GM21576 (cell line): ENCODE measurements around the gene ATP8B3.

Experiments used
- ATAC-seq: cut with Tn5 transposase; IDR thresholded peaks from one replicate; pipeline ENCODE4 v1.9.1; 2021; ENCODE audit warnings: mild to moderate bottlenecking, moderate library complexity; ENCODE audit not compliant: unreplicated experiment

The ATP8B3 gene

GRCh38 chr19:1837222-1837565 is 25.1 kb upstream of the ATP8B3 start:
- ATAC-seq: no peak

GRCh38 chr19:1836458-1837221 is 24.6 kb upstream of the ATP8B3 start:
- no peak for ATAC-seq

- no peak for ATAC-seq
Observed at GRCh38 chr19:1833540-1833939, 21.5 kb upstream of the ATP8B3 start.

GRCh38 chr19:1832046-1832663 is 20.1 kb upstream of the ATP8B3 start:
- no peak for ATAC-seq

- ATAC-seq: no peak
Observed at GRCh38 chr19:1830978-1831377, 18.9 kb upstream of the ATP8B3 start.

- no peak for ATAC-seq
Observed at GRCh38 chr19:1830568-1830967, 18.5 kb upstream of the ATP8B3 start.

- ATAC-seq: no peak
Observed at GRCh38 chr19:1829958-1830357, 17.9 kb upstream of the ATP8B3 start.

- ATAC-seq: no peak
Observed at GRCh38 chr19:1828279-1829238, 16.5 kb upstream of the ATP8B3 start.

- ATAC-seq: no peak
Observed at GRCh38 chr19:1827566-1828278, 15.6 kb upstream of the ATP8B3 start.

GRCh38 chr19:1826557-1827521 is 14.8 kb upstream of the ATP8B3 start:
- ATAC-seq: no peak

GRCh38 chr19:1825909-1826556 is 14.0 kb upstream of the ATP8B3 start:
- ATAC-seq: no peak

GRCh38 chr19:1824252-1824622 is 12.2 kb upstream of the ATP8B3 start:
- no peak for ATAC-seq

- no peak for ATAC-seq
Observed at GRCh38 chr19:1823539-1824251, 11.6 kb upstream of the ATP8B3 start.

GRCh38 chr19:1823020-1823419 is 10.9 kb upstream of the ATP8B3 start:
- no peak for ATAC-seq

- no peak for ATAC-seq
Observed at GRCh38 chr19:1822210-1822609, 10.1 kb upstream of the ATP8B3 start.

- no peak for ATAC-seq
Observed at GRCh38 chr19:1819341-1820255, 7.5 kb upstream of the ATP8B3 start.

GRCh38 chr19:1818549-1819195 is 6.6 kb upstream of the ATP8B3 start:
- ATAC-seq: no peak
